GM18517 (cell line): Measurements from ENCODE around the gene ZFYVE16.
"Not testable (repeated sequence)": the region's sequence is repeated elsewhere in the genome, so short reads cannot be mapped to it uniquely, and the experiment has no call there.

ENCODE experiments used
- ATAC-seq: cut with Tn5 transposase; IDR thresholded peaks from one replicate; pipeline ENCODE4 v1.9.1; 2021; ENCODE audit warnings: mild to moderate bottlenecking, moderate library complexity; ENCODE audit not compliant: unreplicated experiment

The ZFYVE16 gene

GRCh38 chr5:80487444-80487828, 79.6 kb downstream of the ZFYVE16 start:
- no peak for ATAC-seq

- ATAC-seq, result peak; percentile 85
Observed at GRCh38 chr5:80487829-80488721, 80.2 kb downstream of the ZFYVE16 start, which contains the start of gene FAM151B. Gene FAM151B, plus strand, starts transcription at chr5:80488100. Its CDS starts 24 bp downstream, at chr5:80488124.

- ATAC-seq, result no peak
Observed at GRCh38 chr5:80491296-80491695, 83.4 kb downstream of the ZFYVE16 start.

GRCh38 chr5:80492741-80493140, 84.9 kb downstream of the ZFYVE16 start:
- no peak for ATAC-seq

GRCh38 chr5:80493443-80493842, 85.6 kb downstream of the ZFYVE16 start:
- ATAC-seq, result not testable (repeated sequence)

GRCh38 chr5:80495891-80496290, 88.0 kb downstream of the ZFYVE16 start:
- no peak for ATAC-seq

- ATAC-seq, result no peak
Observed at GRCh38 chr5:80502800-80503199, 94.9 kb downstream of the ZFYVE16 start.

- no peak for ATAC-seq
Observed at GRCh38 chr5:80503641-80504040, 95.8 kb downstream of the ZFYVE16 start.

- no peak for ATAC-seq
Observed at GRCh38 chr5:80504833-80505232, 97.0 kb downstream of the ZFYVE16 start.

- no peak for ATAC-seq
Observed at GRCh38 chr5:80507663-80508062, 99.8 kb downstream of the ZFYVE16 start.

GRCh38 chr5:80508844-80509243, 101.0 kb downstream of the ZFYVE16 start:
- ATAC-seq, result no peak

- no peak for ATAC-seq
Observed at GRCh38 chr5:80509362-80509761, 101.5 kb downstream of the ZFYVE16 start.

- no peak for ATAC-seq
Observed at GRCh38 chr5:80516826-80517225, 109.0 kb downstream of the ZFYVE16 start.
